Activated T-helper 2 cell treated with anti-CD3 and anti-CD28 coated beads, Interferon-gamma antibody, Interleukin-2, Interleukin-4, amounts not matched to agents 10 μg/mL and 5 μg/mL and 100 μg/mL, durations not matched to agents 14 hours and 24 hours and 36 hours (primary cell): ENCODE data around the gene DSP. TPM values are rescaled to one million over a fixed set of nuclear protein-coding genes. Genes with fewer than 3 reads are reported as not detected.

ENCODE experiments used
- DNase-seq: peaks from one replicate; pipeline ENCODE4 v3.0.0; 2021; ENCODE audit warnings: low spot score
- H3K27ac Mint-ChIP-seq: one replicate; pipeline ENCODE4 v1.8.0; 2021; ENCODE audit warnings: mixed read lengths
- H3K27me3 Mint-ChIP-seq: one replicate; pipeline ENCODE4 v1.8.0; 2021; ENCODE audit warnings: low read depth, mixed read lengths
- H3K36me3 Mint-ChIP-seq: one replicate; pipeline ENCODE4 v1.8.0; 2021; ENCODE audit warnings: low read depth, mixed read lengths
- H3K4me1 Mint-ChIP-seq: one replicate; pipeline ENCODE4 v1.8.0; 2021; ENCODE audit warnings: low read depth, mixed read lengths
- H3K4me3 Mint-ChIP-seq: one replicate; pipeline ENCODE4 v1.8.0; 2021; ENCODE audit warnings: low read depth, mild to moderate bottlenecking, moderate library complexity, mixed read lengths
- H3K9me3 Mint-ChIP-seq: one replicate; pipeline ENCODE4 v1.8.0; 2021; ENCODE audit warnings: mixed read lengths
- intact Hi-C: fragments of 100-400 bp; cut with micrococcal nuclease; formaldehyde crosslinking; loops from one replicate; pipeline ENCODE4 v1.15.1; 2023
- total RNA-seq: library from RNA; stranded (reverse); gene quantifications from 2 replicates; pipeline ENCODE4 v1.2.3, GENCODE V29; 2022

Gene DSP
- total RNA-seq, 1 donor from 2014 or later, result 0.02 TPM

DNA sequence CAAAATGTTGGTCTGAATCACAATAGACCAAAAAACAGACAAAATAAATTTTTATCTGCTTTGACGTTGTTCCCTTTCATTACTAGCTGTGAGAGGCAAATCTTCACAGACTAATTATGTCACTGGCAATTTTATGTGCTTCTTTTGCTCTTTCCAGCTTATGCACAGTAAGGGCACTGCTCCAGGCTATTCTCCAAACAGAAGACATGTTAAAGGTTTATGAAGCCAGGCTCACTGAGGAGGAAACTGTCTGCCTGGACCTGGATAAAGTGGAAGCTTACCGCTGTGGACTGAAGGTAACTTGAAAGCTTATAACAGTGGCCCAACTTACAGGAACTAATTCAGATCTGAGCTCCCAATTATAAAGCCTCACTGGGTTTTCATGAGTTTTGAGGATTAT lies 33.0 kb downstream of the DSP start:
- H3K9me3 Mint-ChIP-seq, result no peaks in the 10 kb centered on the region
- H3K27me3 Mint-ChIP-seq, result peaks cover 36% of the 10 kb centered on the region
- H3K27ac Mint-ChIP-seq, result no peak overlapping the region
- intact Hi-C loops, result no loop called here
- no peaks in the 10 kb centered on the region for H3K4me1 Mint-ChIP-seq
- no peak for DNase-seq
- no peaks in the 10 kb centered on the region for H3K36me3 Mint-ChIP-seq
- no peak overlapping the region for H3K4me3 Mint-ChIP-seq

DNA sequence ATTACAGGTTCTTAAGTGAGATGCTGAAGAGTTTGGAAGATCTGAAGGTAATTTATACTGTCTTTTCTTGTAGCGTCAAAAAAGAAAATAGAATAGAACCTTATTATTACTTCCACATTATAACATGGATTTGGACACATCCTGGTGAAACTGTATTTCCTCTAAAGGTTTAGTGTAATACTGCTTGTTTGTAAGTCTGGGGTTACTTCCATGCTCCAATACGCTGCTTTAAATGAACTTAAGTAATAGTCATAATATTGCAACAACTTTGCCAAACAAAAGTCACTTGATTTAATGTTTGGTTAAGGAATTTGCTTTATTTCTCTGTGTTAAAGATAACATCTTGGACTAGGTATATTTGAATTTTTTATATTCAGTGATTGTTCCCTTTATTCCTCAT lies 37.0 kb downstream of the DSP start:
- H3K36me3 Mint-ChIP-seq, result no peaks in the 10 kb centered on the region
- no peak overlapping the region for H3K27ac Mint-ChIP-seq
- no peaks in the 10 kb centered on the region for H3K9me3 Mint-ChIP-seq
- DNase-seq, result no peak
- H3K4me1 Mint-ChIP-seq, result no peaks in the 10 kb centered on the region
- peaks cover 23% of the 10 kb centered on the region for H3K27me3 Mint-ChIP-seq
- intact Hi-C loops, result no loop called here
- H3K4me3 Mint-ChIP-seq, result no peak overlapping the region

GRCh38 chr6:7578931-7579330 lies 37.5 kb downstream of the DSP start:
- Mint-ChIP-seq H3K4me1 (no peaks in the 10 kb centered on the region), H3K4me3 (no peak overlapping the region), H3K27ac (no peak overlapping the region), H3K9me3 (no peaks in the 10 kb centered on the region), H3K36me3 (no peaks in the 10 kb centered on the region), H3K27me3 (peaks cover 21% of the 10 kb centered on the region)
- no peak for DNase-seq
- intact Hi-C loops, result no loop called here

DNA sequence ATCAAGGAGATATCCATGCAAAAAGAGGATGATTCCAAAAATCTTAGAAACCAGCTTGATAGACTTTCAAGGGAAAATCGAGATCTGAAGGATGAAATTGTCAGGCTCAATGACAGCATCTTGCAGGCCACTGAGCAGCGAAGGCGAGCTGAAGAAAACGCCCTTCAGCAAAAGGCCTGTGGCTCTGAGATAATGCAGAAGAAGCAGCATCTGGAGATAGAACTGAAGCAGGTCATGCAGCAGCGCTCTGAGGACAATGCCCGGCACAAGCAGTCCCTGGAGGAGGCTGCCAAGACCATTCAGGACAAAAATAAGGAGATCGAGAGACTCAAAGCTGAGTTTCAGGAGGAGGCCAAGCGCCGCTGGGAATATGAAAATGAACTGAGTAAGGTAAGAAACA lies 38.4 kb downstream of the DSP start:
- no peaks in the 10 kb centered on the region for H3K4me1 Mint-ChIP-seq

GRCh38 chr6:7580537-7580926 lies 39.1 kb downstream of the DSP start:
- no peak overlapping the region for H3K4me3 Mint-ChIP-seq
- H3K27me3 Mint-ChIP-seq, result peaks cover 19% of the 10 kb centered on the region
- H3K4me1 Mint-ChIP-seq, result no peaks in the 10 kb centered on the region
- no peaks in the 10 kb centered on the region for H3K9me3 Mint-ChIP-seq
- H3K36me3 Mint-ChIP-seq, result no peaks in the 10 kb centered on the region
- intact Hi-C loops, result no loop called here
- no peak overlapping the region for H3K27ac Mint-ChIP-seq
- DNase-seq, result no peak

More for the DNA sequence above, 38.4 kb downstream of the DSP start:
- no peak for DNase-seq
- Mint-ChIP-seq H3K9me3 (no peaks in the 10 kb centered on the region), H3K36me3 (no peaks in the 10 kb centered on the region), H3K4me3 (no peak overlapping the region), H3K27ac (no peak overlapping the region), H3K27me3 (peaks cover 21% of the 10 kb centered on the region)
- intact Hi-C loops, result no loop called here

GRCh38 chr6:7580927-7581618 lies 39.6 kb downstream of the DSP start:
- DNase-seq, result no peak
- Mint-ChIP-seq H3K4me1 (no peaks in the 10 kb centered on the region), H3K4me3 (no peak overlapping the region), H3K27ac (no peak overlapping the region), H3K27me3 (peaks cover 17% of the 10 kb centered on the region), H3K36me3 (no peaks in the 10 kb centered on the region), H3K9me3 (no peaks in the 10 kb centered on the region)
- intact Hi-C loops, result no loop called here

DNA sequence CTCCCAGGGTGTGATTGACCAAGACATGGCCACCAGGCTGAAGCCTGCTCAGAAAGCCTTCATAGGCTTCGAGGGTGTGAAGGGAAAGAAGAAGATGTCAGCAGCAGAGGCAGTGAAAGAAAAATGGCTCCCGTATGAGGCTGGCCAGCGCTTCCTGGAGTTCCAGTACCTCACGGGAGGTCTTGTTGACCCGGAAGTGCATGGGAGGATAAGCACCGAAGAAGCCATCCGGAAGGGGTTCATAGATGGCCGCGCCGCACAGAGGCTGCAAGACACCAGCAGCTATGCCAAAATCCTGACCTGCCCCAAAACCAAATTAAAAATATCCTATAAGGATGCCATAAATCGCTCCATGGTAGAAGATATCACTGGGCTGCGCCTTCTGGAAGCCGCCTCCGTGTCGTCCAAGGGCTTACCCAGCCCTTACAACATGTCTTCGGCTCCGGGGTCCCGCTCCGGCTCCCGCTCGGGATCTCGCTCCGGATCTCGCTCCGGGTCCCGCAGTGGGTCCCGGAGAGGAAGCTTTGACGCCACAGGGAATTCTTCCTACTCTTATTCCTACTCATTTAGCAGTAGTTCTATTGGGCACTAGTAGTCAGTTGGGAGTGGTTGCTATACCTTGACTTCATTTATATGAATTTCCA lies 43.9 kb downstream of the DSP start:
- peaks cover 10% of the 10 kb centered on the region for H3K27me3 Mint-ChIP-seq
- H3K27ac Mint-ChIP-seq, result no peak overlapping the region
- H3K4me1 Mint-ChIP-seq, result peaks cover 8% of the 10 kb centered on the region
- no peak for DNase-seq
- H3K4me3 Mint-ChIP-seq, result no peak overlapping the region
- intact Hi-C loops, result no loop called here
- H3K36me3 Mint-ChIP-seq, result peaks cover 3% of the 10 kb centered on the region
- H3K9me3 Mint-ChIP-seq, result no peaks in the 10 kb centered on the region

- Mint-ChIP-seq H3K27ac (no peak overlapping the region), H3K4me3 (no peak overlapping the region), H3K36me3 (peaks cover 16% of the 10 kb centered on the region), H3K4me1 (peaks cover 24% of the 10 kb centered on the region), H3K27me3 (peaks cover 7% of the 10 kb centered on the region), H3K9me3 (no peaks in the 10 kb centered on the region)
- DNase-seq, result no peak
- intact Hi-C loops, result no loop called here
These were observed 46.2 kb downstream of the DSP start for GRCh38 chr6:7587631-7588100.

DNA sequence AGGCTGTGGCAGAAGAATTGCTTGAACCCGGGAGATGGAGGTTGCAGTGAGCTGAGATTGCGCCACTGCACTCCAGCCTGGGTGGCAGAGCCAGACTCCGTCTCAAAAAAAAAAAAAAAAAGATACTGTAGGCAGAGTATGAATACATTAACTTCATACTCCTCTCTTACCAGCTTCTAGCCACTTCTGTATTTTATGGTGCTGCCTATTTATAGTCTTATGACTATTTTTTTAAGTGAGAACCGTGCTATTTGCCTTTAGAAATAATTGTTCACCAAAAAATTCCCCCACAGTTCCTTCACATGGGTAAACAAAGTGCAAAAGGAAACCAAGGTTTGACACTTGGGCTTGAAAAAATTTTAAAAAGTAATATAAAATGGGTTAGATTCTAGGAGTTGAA lies 47.0 kb downstream of the DSP start:
- no peaks in the 10 kb centered on the region for H3K9me3 Mint-ChIP-seq
- no peak overlapping the region for H3K27ac Mint-ChIP-seq
- intact Hi-C loops, result no loop called here
- peaks cover 3% of the 10 kb centered on the region for H3K27me3 Mint-ChIP-seq
- H3K4me3 Mint-ChIP-seq, result no peak overlapping the region
- H3K36me3 Mint-ChIP-seq, result peaks cover 23% of the 10 kb centered on the region
- no peak for DNase-seq
- peaks cover 28% of the 10 kb centered on the region for H3K4me1 Mint-ChIP-seq

DNA sequence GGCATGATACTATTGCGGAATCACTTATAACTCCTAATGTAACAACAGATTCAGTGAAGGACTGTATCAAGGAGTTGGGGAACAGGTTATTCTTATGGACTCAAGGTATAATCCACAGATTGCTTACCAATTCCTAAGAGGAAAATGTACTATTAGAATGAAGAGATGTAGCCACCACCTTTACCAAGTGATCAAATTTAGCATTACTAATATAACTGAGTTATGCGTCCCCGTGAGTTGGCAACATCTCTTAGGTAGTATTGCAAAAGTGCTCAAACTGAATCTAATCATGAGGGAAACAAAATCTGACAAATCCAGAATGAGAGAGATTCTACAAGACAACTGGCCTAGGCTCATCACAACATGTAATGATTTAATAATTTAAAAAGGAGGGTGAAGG lies 47.8 kb downstream of the DSP start:
- Mint-ChIP-seq H3K9me3 (no peaks in the 10 kb centered on the region), H3K4me1 (peaks cover 28% of the 10 kb centered on the region), H3K27ac (no peak overlapping the region), H3K36me3 (peaks cover 25% of the 10 kb centered on the region), H3K4me3 (peak overlapping the region; percentile 94), H3K27me3 (peaks cover 3% of the 10 kb centered on the region)
- intact Hi-C loops, result no loop called here
- no peak for DNase-seq

DNA sequence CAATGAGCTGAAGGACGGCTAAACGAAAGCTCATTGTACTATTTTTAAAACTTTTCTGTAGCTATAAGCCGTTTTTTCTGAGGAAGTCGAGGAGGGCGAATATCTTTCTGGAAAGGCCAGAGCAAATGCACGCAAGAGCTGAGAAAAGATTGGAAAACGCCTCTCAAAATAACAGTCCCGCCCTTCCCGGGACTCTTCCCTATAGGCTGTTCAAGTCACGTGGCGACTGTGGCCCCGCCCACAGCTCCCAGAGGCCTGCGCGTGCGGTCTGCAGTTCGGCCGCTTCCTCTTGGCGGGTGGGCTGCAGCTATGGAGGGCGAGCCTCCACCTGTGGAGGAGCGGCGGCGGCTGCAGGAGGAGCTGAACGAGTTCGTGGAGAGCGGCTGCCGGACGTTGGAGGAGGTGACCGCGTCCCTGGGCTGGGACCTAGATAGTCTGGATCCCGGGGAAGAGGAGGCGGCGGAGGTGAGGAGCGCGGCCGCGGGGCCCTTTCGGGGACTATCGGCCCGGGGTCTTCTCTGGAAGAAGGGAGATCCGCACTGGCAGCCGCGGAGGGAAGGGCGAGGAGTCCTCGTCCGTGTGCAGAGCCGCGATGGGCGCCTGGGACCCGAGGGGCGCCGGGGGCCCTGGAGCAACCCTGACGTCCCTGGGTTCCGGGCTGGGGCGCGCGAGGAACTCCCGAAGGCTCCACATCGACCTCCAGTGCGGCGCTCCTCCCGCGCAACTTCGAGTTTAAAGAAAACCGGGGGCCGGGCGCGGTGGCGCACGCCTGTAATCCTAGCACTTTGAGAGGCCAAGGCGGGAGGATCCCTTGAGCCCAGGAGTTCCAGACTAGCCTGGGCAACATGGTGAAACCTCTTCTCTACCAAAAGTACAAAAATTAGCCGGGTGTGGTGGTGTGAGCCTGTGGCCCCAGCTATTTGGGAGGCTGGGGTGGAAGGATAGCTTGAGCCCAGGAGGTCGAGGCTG lies 48.8 kb downstream of the DSP start, which contains the start of gene SNRNP48:
TSS of gene SNRNP48 (plus strand) at position 250 of the 969 bp plus-strand sequence. CDS start at position 310, 60 bp downstream.
- H3K36me3 Mint-ChIP-seq, result peaks cover 29% of the 10 kb centered on the region
- no peaks in the 10 kb centered on the region for H3K9me3 Mint-ChIP-seq
- H3K27ac Mint-ChIP-seq, result peak within 1 kb of the TSS; percentile 92
- peak within 1 kb of the TSS; percentile 94 for H3K4me3 Mint-ChIP-seq
- peaks cover 2% of the 10 kb centered on the region for H3K27me3 Mint-ChIP-seq
- peaks cover 28% of the 10 kb centered on the region for H3K4me1 Mint-ChIP-seq
- peak; percentile 88 for DNase-seq
- intact Hi-C loops, result loop anchor here (1.0 to 2.0 kb wide), 3 partner anchors 201 to 474 kb away; partner anchors contain the start of genes BLOC1S5, CAGE1, RIOK1 and SSR1

DNA sequence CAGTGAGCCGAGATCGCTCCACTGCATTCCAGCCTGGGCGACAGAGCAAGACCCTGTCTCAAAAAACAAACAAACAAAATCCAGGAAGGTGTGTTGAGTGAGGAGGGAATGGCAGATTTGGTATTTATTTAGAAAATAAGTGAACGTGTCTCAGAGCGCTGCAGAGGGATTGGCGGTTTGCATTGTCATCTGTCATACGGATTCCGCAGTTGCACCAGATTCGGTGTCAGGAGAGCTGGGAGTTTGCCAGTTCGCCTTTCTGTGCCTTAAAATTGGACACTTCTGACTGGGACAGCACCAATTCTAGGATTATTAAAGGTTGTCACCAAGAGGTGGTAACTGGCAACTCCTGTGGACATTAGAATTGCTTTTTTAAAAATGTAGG lies 49.4 kb downstream of the DSP start:
- no peaks in the 10 kb centered on the region for H3K9me3 Mint-ChIP-seq
- peaks cover 2% of the 10 kb centered on the region for H3K27me3 Mint-ChIP-seq
- peaks cover 28% of the 10 kb centered on the region for H3K4me1 Mint-ChIP-seq

More for the DNA sequence above, 49.4 kb downstream of the DSP start:
- intact Hi-C loops, result loop anchor here (1.0 to 2.0 kb wide), 3 partner anchors 202 to 473 kb away; partner anchors contain the start of genes BLOC1S5, CAGE1, RIOK1 and SSR1
- DNase-seq, result no peak
- H3K36me3 Mint-ChIP-seq, result peaks cover 32% of the 10 kb centered on the region
- peak overlapping the region; percentile 94 for H3K4me3 Mint-ChIP-seq
- H3K27ac Mint-ChIP-seq, result peak overlapping the region; percentile 14
